A204.1 (cell line): ENCODE results near the gene MPP3.

Experiments
- FAIRE-seq: peaks from 2 replicates; lab custom pipeline; 2012; peaks lifted over from hg19 to GRCh38; lab: Jason Lieb, UNC

Gene MPP3

DNA sequence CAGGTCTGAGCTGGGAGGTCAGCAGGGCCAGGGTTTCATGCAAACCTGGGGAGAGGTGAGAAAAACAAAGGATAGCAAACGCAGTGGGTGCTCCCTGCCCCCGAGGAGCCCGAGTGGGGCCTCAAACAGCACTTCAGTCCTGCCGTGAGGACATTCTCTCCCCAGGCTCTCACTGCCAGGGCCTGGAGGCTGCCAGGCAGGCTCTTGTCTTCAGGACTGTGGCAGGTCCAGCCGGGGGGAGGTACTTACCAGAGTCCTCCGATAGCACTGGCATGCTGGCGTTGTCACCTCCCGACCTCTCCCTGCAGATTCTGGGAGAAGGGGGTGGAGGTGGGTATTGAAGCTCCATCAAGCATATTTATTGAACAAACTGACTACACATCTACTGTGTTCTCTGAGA is 1.3 kb downstream of the MPP3 start:
- no peak for FAIRE-seq

DNA sequence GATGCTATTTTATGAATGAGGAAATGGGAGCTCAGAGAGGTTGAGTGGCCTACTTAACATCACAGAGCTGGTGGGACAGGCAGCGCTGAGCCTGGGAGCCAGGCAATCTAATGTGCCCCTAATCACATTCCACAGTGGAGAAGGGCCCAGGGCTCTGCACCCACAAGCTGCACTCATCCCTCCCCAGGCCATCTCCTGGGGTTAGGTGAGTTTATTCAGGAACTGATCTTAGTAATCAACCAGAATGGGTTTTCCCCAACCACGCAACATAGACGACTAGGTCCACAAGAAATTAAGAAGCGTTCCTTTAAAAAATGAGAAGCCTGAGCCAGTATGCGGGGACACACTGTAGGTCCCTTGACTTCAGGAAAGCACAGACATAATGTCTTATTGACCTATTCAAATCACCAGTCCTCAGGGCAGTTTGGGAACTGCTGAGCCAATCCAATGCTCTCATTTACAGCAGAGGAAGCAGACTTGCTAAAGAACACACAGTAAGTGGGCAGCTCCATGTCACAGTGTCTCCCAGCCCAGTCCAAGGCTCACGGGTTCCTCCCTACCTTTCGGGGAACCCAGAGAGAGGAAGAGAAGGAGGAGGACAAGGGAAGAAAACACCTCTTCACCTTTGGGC is 2.3 kb downstream of the MPP3 start:
- no peak for FAIRE-seq

DNA sequence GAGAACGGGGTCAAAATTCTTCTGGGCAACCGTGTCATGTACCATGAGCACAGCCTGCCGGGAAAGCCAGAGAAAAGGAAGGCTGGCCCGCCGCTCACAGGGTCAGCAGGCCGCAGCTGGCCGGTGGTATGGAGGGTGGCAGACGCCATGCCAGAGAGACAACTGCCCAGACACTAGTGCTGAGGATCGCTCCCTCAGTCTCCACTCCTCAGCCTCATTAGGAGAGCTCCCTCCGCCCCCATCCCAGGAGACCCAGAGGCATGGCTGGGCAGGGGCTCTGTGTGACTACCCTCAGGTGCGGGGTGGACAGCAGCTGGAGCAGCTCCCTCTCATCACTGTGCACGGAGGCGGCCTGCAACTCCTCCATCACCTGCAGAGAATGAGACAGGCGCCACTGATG is 3.2 kb downstream of the MPP3 start:
- FAIRE-seq, result no peak

DNA sequence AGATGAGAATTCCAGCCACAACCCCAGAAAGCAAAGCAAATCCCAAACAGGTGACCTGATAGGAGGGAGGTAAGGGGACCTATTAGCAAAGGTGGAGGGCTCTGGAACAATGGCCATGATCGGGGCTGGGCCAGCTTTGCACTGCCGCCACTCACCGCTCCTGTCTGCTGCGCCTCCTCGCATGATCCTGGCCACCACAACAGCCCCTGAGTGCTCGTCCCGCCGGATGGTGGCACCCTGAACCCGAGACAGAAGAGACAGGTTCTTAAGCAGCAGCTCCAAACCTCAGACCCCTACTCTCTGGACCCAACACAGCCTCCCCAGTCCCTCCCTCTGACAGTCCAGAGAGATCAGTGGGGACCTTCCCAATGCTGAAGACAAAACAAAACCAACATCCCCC is 5.3 kb downstream of the MPP3 start:
- no peak for FAIRE-seq

DNA sequence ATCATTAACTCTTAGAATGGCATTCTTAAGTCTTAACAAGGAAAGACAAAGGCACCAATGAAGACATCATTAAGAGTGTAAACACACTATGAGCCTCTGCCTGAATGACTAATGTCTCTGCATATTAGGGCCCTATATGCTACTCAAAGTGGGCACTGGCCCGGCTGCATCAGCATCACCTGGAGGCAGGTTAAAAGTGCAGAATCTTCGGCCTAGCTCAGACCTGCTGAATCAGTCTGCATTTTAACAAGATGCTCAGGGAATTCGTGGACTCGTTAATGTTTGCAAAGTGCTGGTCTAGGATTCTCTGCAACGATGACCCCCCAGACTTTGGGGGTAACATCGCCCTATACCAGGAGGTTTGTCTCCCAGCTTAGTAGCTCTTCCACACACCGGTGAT is 6.7 kb downstream of the MPP3 start:
- FAIRE-seq, result no peak

DNA sequence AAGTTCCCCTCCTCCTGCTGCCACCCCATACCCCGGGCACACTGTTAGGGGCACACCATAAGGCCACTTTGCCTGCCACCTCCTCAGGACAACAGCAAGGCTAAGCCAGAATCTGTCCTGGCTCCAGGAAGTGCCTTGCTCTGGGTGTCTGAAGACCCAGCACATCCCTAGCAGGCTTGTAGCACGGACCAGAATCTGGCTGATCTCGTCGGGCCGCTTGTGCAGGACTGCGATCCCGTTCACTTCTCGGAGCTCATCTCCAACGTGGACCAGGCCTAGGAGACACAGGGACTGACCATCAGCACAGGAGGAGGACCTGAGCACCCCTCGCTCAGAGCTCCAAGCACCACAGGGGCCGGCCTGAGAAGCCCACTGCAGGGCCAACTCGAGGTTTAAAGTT is 7.4 kb downstream of the MPP3 start:
- no peak for FAIRE-seq

DNA sequence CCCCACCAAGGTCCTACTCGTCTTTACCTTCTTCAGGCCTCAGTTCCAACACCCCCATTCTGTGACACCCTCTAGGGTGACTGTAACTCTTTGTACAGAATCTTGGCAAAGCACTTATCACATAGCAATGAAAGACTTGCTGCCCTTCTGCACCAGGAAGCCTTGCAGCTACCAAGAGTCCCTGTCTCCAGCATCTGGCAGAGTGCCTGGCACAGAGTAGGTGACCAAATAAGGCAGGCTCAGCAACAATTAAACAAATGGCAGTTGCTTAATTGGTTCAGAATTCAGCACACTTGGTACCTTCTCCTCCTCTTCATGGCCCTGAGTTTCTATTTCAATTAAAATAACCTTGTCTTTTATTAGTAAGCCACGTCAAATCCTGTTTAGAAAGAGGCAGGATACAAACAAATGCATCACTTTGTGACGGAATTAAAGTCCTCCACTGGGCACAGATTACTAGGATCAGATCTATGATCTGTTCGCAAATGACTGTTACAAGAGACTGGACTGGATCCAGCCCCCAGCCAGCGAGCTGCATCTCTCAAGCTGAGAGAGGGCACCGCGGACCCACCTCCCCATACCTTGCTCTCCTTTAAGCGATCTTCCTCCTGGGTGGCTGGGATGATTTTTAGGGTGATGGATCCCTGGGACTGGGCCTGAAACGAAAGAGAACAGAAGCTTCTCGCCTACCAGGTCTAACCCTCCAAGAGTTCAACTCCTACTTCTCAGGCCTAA is 9.4 kb downstream of the MPP3 start:
- FAIRE-seq, result no peak

DNA sequence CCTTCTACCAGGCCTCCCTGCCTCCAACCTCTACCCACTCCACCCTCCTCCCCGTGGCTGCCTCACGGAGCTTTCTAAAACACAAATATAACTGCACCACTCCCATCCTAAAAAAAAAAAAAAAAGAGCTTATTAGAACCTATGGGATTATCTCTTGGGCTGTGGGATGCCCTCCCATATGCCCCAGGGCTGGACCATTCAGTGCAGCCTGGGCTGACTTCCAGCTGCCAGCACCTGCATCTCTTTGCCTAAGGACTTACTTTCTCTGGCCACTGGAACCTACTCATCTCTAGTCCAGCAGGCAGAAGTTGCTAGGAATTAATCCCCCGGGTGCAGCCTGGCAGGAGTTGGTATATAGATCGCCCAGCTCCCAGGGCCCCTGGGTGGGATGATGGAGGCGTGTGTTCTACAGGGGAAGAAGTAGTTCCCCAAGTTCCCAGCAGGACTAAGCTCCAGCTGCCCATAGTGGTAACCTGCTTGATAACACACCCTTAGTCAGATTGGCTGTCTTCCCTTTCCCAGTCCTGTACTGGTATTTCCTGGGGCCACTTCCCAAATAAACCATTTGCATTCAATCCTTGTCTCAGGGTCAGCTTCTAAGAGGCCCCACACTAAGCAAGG is 10.3 kb downstream of the MPP3 start:
- no peak for FAIRE-seq

DNA sequence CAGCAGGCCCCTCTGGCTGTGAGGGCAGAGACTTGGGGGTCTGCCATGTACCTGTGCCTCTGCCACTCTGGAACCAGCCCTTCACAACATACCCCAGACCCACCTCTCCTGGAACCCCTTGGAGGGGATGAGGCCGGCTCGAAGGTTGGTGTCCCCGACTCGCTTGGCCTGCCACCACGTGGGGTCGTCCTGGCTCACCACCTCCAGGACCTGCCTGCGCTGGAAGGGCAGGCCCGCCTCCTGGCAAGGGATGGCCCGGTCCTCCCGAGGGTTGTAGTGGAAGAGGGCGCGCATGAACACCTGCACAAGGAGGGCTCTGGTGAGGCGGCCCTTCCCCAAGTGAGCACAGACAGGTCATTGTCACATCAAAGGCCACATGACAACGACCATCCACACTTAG is 12.2 kb downstream of the MPP3 start:
- no peak for FAIRE-seq

DNA sequence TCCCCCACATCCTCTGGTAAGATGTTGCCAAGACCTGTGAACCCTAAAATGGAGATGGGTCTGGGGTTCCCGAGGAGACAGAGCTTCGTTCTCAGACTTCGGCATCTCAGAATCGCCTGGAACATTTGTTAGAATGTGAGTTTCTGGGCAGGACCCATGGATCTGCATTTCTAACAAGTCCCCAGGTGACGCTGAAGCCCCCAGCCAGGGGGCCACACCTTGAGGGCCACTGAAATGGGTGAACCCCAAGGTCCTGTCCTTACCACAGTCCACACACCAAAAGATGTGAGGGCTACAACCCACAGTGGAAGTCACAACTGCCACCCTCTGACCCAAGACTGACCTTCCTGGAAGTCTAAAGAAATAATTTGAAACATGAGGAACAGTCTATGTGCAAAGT is 14.0 kb downstream of the MPP3 start:
- FAIRE-seq, result no peak

DNA sequence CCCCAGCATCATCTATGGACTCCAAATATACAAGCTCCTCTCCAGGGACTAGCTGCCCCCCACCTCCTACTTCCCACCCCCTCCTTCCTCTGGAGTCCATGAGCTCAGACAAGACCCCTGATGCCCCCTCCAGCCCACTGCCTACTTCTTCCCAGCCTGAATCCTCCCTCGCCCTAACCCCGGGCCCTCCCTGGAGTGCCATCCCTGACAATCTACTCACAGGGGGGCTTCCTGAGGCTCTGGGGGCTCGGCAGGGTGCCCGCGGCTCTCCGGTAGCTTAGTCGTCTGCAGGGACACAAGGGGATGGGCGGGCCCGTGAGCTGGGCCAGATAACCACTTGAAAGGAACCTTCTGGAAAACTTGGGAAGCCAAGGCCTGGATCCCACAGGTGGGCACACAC is 15.1 kb downstream of the MPP3 start:
- FAIRE-seq, result no peak

DNA sequence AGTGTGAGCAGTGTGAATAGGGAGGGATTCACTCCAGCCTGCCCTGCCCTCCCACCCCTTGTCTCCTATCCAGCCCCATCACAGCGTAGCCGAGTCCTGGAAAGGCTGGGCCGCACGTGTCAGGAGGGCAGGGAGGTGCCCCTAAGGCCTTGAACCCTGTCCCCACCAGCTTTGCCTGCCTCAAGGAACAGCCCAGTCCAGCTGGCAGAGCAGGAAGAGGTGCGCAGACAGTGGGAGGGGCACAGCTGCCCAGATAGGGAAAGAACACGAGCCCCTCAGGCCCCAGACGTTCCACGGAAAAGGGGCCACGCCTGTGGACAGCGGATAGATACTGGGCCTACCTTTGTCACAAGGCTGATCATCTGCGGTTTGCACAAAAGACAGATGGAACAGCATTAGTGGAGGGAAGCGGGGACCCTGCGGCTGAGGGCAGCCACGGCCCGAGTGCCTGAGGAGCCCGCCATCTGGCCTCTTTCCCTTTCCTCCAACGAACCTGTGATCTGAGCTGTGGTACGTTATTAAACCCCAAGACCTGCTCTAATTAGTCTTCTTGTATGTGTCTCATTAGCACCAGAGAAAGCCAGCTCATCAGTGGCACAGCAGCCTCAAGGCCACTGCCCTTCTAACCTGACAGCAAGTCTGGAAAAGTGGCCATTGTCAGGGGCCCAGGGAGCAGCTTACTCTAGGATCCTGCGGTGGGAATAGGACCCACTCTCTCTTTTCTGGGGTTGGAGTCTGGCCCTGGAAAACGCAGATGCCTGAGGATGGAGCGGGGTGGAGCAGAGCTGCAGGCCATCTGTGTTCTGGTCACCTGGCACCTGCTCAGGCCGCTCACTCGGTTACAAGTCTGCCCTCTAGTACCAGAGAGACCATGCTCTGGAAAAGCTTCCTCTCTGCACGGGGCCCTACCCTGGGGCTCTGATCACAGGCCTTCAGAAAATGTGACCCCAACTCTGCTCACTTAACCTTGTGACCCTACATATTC is 16.3 kb downstream of the MPP3 start:
- no peak for FAIRE-seq

DNA sequence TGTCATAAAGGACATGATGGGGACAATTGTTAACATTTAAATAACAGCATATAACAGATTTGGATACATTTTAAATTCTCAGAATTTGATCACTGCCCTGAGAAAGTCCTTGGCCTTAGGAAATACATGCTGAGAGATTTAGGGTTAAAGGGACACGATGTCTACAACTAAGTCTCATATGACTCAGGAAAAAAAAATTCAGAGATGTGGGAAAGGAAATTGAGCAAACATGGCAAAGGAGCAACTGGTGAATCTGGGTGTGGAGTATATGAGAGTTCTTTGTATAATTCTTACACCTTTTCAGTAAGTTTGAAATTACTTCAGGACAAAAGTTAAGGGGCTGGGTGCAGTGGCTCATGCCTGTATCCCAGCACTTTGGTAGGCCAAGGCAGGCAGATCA is 18.2 kb downstream of the MPP3 start:
- FAIRE-seq, result no peak

DNA sequence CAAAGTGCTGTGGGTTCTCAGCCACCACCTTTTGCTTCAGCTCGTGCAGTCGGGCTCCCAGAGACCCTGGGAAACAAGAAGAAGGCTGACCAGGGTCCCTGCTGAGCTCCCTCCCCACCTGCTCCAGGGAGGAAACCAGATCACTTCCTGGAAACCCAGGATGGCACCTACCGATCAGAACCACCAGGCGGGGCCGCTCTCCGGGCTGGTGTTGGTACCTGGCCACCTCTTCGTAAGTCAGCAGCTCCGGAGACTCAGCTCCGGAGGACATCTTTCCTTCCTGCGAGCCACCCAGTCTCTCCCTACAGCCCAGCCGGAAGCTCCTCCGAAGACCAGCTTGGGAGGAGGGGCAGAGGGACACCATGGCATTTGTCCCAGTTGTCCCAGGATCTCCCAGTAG is 18.9 kb downstream of the MPP3 start:
- no peak for FAIRE-seq

DNA sequence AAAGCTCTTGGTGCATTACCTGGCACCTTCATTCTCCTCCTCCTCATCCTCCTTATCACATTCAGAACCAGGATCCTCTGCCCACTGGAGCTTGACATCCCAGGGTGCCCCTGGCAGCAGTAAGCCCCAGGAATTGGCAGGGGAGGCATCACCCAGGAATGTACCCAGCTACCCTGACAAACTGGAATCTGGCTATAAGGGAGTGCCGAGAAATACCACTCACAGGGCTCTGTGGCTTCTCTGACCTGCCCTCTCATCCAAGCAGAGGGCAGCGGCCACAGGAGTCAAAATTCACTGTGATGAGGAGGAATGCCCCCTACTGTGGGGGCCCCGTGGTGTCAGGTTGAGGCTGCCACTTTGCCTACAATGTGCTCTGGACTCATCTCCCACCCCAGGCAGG is 19.6 kb downstream of the MPP3 start:
- FAIRE-seq, result no peak

DNA sequence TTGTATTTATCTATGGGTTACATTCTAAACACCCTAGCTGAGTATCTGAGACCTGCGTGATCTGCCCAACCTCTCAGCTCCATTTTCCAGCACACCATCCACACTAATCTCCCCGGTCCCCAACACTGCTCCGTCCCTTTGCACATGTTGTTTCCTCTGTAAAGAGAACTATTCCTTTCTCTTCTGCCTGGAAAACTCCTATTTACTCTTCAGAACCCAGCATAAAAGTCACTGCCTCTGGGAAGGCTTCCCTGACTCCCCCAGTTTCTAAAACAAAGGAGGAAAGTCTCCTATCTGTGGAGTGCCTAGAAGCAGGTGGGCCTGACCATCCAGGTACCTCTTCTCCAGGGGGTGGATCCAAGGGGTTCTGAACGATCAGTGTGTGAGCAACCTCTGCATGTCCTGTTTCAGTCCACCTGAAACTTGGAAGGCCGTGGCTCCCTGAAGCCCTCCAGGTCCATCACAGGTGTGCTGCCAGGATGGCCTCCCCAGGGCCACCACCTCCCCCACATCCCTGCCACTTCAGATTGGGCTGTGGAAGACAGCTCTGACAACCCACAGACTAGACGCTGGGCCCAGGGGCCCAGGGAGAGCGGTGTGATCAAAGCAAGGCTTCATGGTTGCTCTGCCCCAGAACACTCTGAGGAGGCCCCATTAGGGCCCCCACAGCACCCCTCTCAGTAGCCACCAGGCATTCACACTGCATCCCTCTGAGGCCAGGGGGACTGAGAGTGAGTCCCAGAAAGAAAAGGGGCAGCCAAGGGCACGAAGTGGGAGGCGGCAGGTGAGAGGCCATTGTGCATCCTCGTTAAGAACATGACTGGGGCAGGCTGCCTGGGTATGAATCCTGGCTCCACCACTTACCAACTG is 20.3 kb downstream of the MPP3 start:
- no peak for FAIRE-seq

DNA sequence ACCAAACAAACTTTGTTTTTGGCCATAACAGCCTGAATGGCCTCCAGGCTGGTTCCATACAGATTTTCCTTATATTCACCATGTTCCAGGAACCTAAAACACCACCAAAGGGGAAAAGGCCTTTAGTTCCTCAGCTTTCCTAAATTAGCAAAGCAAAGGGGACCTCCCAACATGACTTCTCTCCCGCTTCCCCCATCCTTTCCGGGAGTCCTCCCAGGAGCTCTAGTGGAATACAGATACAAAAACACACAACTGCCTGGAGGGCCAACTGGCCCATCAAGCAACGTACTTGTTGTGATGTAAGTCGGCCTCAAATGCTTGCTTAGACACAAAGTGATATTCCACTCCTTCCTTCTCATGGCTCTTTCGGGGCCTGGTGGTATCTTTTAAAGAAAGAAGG is 22.1 kb downstream of the MPP3 start:
- no peak for FAIRE-seq

DNA sequence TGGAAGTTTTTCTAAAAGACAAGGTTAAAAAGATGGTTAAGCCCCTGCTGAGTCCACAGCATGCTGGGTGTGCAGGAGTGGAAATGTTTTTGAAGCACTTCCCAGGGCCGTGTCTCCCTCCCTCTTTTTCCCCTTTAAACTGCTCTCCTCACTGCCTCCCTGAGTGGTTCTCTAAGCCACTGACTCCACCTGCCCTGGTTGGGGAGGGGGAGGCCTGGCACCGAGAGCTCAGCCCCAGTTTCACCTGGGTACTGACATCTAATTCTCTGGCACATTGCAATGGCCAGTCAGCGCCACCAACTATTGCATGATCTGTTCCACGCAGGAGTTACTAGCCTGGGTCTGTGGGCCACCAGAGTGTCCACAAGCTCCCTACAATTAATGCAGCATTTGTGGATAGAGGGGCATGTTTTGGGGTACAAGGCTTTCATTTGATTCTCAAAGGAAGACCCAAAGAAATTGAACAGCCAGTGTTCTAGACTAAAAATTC is 22.7 kb downstream of the MPP3 start:
- FAIRE-seq, result no peak

DNA sequence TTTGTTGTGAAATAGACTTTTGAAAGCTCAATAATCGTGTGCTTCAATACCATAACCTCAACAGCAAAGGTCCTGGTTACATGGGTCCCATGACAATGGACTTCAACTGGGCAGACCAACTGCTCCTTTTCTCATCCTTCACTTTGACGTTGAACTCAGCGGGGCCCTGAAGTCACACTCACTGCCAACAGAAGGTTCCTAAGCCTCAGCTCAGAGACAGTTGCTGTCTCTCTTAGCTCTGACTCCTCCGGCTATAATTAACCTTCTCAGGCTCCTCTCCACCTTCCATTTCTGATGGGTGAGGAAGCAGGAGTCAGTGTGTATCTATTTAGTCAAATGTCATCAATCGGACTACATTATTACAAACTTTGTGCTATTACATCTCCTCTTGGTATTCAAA is 23.8 kb downstream of the MPP3 start:
- no peak for FAIRE-seq

DNA sequence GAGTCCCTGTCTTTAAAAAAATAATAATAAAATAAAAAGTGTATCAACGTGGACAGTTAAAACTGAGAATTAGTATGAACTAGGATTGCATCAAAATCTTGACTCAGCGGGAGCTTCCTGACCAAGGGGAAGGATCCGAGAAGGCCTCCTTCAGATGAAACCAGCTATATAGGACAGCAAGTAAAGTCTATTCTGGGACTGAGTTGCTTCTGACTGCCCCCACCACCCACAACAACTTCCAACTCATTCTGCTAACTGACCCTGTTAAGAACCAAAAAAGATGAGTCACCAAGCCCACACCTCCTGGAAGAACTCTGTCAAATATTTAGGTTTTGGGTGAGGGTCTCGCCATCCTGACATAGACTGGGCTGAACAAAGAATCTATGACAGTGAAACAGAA is 24.9 kb downstream of the MPP3 start:
- FAIRE-seq, result no peak

DNA sequence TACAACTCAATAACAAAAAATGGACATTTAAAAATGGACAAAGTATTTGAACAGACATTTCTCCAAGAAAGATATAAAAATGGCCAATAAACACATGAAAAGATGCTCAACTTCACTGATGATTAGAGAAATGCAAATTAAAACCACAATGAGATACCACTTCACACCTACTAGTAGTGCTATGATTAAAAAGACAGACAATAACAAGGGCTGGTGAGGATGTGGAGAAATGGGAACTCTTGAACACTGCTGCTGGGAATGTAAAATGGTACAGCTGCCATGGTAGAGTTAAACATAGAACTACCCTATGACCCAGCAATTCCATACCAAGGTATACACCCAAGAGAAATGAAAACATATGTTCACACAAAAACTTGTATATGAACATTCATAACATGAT is 27.8 kb downstream of the MPP3 start:
- FAIRE-seq, result no peak

DNA sequence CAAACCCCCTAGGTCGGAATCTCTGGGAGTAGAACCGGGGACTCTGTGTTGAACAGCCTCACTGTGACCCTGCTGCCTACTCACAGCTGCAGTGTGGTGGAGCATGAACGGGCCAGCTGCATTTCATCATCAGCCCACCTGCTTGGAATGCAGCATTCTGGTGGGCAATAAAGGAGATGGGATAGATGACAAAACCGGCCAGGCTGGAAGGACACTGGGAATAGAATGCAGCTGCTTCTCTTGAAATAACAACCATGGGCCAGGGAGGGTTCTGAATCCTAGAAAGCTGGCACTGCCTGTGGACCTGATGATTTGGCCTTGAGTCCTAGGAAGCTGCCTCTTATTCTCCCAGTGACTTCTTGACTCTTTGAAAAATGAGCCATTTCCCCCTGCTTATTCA is 29.2 kb downstream of the MPP3 start:
- no peak for FAIRE-seq
